Calu3 (cell line): Measurements from ENCODE around the gene NUFIP1. TPM values are rescaled to one million over a fixed set of nuclear protein-coding genes. Genes with fewer than 3 reads are reported as not detected.

Source experiments
- BruUV-seq: library from RNA; stranded (reverse); fragments of 400-500 nt; replicated peaks from 2 replicates; lab custom pipeline; 2021; lab: Mats Ljungman, UMichigan
- CTCF ChIA-PET: fragments of 300-600 bp; sonication (Branson Sonifier 250); formaldehyde crosslinking; loops from one replicate; lab custom pipeline; 2022; ENCODE audit warnings: antibody characterized with exemption; lab: Charles Lee
- DNase-seq: peaks from one replicate; pipeline ENCODE4 v3.0.0; 2022
- H3K27ac Mint-ChIP-seq: one replicate; pipeline ENCODE4 v1.8.0; 2022; ENCODE audit warnings: mixed read lengths; ENCODE audit not compliant: unreplicated experiment
- H3K27me3 Mint-ChIP-seq: one replicate; pipeline ENCODE4 v1.8.0; 2022; ENCODE audit warnings: mixed read lengths; ENCODE audit not compliant: unreplicated experiment
- H3K36me3 Mint-ChIP-seq: one replicate; pipeline ENCODE4 v1.8.0; 2022; ENCODE audit warnings: mild to moderate bottlenecking, moderate library complexity, mixed read lengths; ENCODE audit not compliant: insufficient read depth, unreplicated experiment
- H3K4me1 Mint-ChIP-seq: one replicate; pipeline ENCODE4 v1.8.0; 2022; ENCODE audit warnings: mild to moderate bottlenecking, low read depth, mixed read lengths; ENCODE audit not compliant: unreplicated experiment
- H3K4me3 Mint-ChIP-seq: one replicate; pipeline ENCODE4 v1.8.0; 2022; ENCODE audit warnings: mild to moderate bottlenecking, low read depth, moderate library complexity, mixed read lengths; ENCODE audit not compliant: unreplicated experiment
- H3K9me3 Mint-ChIP-seq: one replicate; pipeline ENCODE4 v1.8.0; 2022; ENCODE audit warnings: low read depth, mixed read lengths; ENCODE audit not compliant: unreplicated experiment
- intact Hi-C: fragments of 100-400 bp; cut with micrococcal nuclease; formaldehyde crosslinking; loops from one replicate; pipeline ENCODE4 v1.10.0; 2022; ENCODE audit not compliant: unreplicated experiment
- total RNA-seq: library from RNA; stranded (reverse); gene quantifications from 2 replicates; pipeline ENCODE4 v1.2.3, GENCODE V29; 2022
- TF ChIP-seq, protein P1 (sequence below): fragments of 200-600 bp; IDR thresholded peaks from one replicate; pipeline ENCODE4 v1.8.0; 2022; ENCODE audit warnings: antibody characterized with exemption; ENCODE audit not compliant: unreplicated experiment

Gene NUFIP1
- total RNA-seq, 1 experiment from 2014 or later = 6.6 TPM

- intact Hi-C loops = loop anchor here (2.0 to 5.0 kb wide), 2 partner anchors 337 to 487 kb away; no protein-coding TSS in a partner anchor
- Mint-ChIP-seq H3K36me3 (peaks cover 11% of the 10 kb centered on the region), H3K27me3 (no peaks in the 10 kb centered on the region), H3K4me3 (no peak overlapping the region), H3K9me3 (no peaks in the 10 kb centered on the region), H3K4me1 (no peaks in the 10 kb centered on the region), H3K27ac (no peak overlapping the region)
- no TSS peak for BruUV-seq
- no peak for DNase-seq
- CTCF ChIA-PET = interaction anchor here (0.6 kb wide), 1 partner anchor 34 kb away, joined by 5 read pairs; no protein-coding TSS in a partner anchor
- TF ChIP-seq, protein P1, sequence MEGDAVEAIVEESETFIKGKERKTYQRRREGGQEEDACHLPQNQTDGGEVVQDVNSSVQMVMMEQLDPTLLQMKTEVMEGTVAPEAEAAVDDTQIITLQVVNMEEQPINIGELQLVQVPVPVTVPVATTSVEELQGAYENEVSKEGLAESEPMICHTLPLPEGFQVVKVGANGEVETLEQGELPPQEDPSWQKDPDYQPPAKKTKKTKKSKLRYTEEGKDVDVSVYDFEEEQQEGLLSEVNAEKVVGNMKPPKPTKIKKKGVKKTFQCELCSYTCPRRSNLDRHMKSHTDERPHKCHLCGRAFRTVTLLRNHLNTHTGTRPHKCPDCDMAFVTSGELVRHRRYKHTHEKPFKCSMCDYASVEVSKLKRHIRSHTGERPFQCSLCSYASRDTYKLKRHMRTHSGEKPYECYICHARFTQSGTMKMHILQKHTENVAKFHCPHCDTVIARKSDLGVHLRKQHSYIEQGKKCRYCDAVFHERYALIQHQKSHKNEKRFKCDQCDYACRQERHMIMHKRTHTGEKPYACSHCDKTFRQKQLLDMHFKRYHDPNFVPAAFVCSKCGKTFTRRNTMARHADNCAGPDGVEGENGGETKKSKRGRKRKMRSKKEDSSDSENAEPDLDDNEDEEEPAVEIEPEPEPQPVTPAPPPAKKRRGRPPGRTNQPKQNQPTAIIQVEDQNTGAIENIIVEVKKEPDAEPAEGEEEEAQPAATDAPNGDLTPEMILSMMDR = peak; percentile 36
Observed at GRCh38 chr13:44969551-44970484, 19.5 kb downstream of the NUFIP1 start.

DNA sequence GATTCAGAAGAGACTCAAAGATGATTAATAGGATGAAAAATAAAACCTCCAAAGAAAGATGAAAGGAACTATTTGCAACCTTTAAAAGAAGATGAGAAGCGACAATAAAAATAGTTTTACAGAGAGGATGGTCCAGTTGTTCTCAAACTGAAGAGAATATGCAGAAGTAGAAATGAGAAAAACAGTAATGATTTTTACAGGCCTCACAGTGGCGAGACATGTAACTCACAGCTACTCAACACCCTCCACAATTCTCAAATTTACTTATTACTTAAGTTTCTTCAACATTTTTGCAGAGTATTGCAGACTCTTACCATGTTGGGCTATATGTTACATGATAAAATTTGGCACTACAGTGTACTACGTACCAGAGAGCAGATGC, 20.8 kb downstream of the NUFIP1 start:
- Mint-ChIP-seq H3K9me3 (no peaks in the 10 kb centered on the region), H3K4me1 (no peaks in the 10 kb centered on the region), H3K4me3 (no peak overlapping the region), H3K27ac (no peak overlapping the region), H3K27me3 (no peaks in the 10 kb centered on the region), H3K36me3 (peaks cover 12% of the 10 kb centered on the region)
- intact Hi-C loops = no loop called here
- DNase-seq = no peak
- TF ChIP-seq, protein P1 = no peak
- no TSS peak for BruUV-seq
- CTCF ChIA-PET = no interaction called here

DNA sequence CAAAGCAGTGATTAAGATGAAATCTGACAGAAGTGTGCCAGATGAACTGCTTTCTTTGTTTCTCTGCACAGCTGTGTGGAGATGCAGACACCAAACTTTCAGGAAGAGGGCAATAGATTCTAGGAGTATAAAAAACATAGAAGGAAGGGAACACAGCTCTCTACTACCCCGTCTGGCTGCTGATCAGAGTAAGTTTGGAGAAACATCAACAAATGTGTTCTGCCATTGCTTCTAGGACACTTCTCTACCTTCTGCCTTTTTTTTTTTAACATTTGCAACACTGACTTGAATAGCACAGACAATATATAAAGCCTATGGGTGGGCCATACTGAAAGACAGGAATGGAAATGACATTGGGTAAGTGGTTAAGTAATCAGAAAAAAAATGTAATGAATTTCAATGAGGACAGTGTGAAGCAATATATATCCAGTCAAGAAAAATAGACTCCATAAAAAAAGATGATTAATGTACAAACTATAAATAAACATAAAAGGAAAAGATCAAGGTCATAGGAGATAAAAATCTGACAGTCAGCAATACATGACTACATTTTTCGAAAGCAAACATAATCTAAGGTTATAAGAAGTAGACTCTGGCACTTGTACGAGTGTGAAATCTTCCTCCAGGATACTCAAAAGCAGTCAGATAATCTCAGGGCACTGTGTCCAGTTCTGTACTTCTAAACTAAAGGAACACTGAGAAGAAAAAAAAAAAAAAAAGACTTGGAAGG, 21.4 kb downstream of the NUFIP1 start:
- H3K4me3 Mint-ChIP-seq = no peak overlapping the region
- H3K27ac Mint-ChIP-seq = no peak overlapping the region
- CTCF ChIA-PET = no interaction called here
- TF ChIP-seq, protein P1 = no peak
- peaks cover 12% of the 10 kb centered on the region for H3K36me3 Mint-ChIP-seq
- H3K9me3 Mint-ChIP-seq = no peaks in the 10 kb centered on the region
- no peaks in the 10 kb centered on the region for H3K27me3 Mint-ChIP-seq
- BruUV-seq = no TSS peak
- intact Hi-C loops = no loop called here
- H3K4me1 Mint-ChIP-seq = no peaks in the 10 kb centered on the region
- DNase-seq = no peak

- no peak overlapping the region for H3K4me3 Mint-ChIP-seq
- H3K9me3 Mint-ChIP-seq = peaks cover 3% of the 10 kb centered on the region
- intact Hi-C loops = no loop called here
- CTCF ChIA-PET = no interaction called here
- H3K36me3 Mint-ChIP-seq = peaks cover 8% of the 10 kb centered on the region
- TF ChIP-seq, protein P1 = no peak
- no peak for DNase-seq
- H3K27me3 Mint-ChIP-seq = no peaks in the 10 kb centered on the region
- no TSS peak for BruUV-seq
- H3K4me1 Mint-ChIP-seq = no peaks in the 10 kb centered on the region
- no peak overlapping the region for H3K27ac Mint-ChIP-seq
Observed at GRCh38 chr13:44961997-44962396, 27.3 kb downstream of the NUFIP1 start.
